Muscle layer of colon (tissue), 2 donors: Measurements from ENCODE around the gene MIPOL1.

Experiments
- H3K27ac ChIP-seq: one replicate; pipeline ENCODE4 v1.7.0; 2013; ENCODE audit warnings: low read depth, mild to moderate bottlenecking, low read length, moderate library complexity
- H3K27me3 ChIP-seq, 2 donors: one replicate each; pipeline ENCODE4 v1.7.0; 2013; ENCODE audit warnings: low read length in 2 of 2, mild to moderate bottlenecking in 2 of 2; ENCODE audit not compliant: insufficient read depth in 2 of 2, control insufficient read depth in 1 of 2
- H3K36me3 ChIP-seq: one replicate; pipeline ENCODE4 v1.7.0; 2013; ENCODE audit warnings: mild to moderate bottlenecking, low read length; ENCODE audit not compliant: insufficient read depth
- H3K4me1 ChIP-seq: one replicate; pipeline ENCODE4 v1.7.0; 2013; ENCODE audit warnings: mild to moderate bottlenecking, low read length; ENCODE audit not compliant: insufficient read depth
- H3K4me3 ChIP-seq, 2 donors: one replicate each; pipeline ENCODE4 v1.7.0; 2013; ENCODE audit warnings: low read length in 2 of 2, low read depth in 1 of 2, mild to moderate bottlenecking in 1 of 2, moderate library complexity in 1 of 2
- H3K9ac ChIP-seq: one replicate; pipeline ENCODE4 v1.7.0; 2013; ENCODE audit warnings: low read length
- H3K9me3 ChIP-seq: one replicate; pipeline ENCODE4 v1.7.0; 2013; ENCODE audit warnings: mild to moderate bottlenecking, low read length
- donor health status: abdominal sarcoma.
- donor health status: Adenocarcinoma of cecum.

The MIPOL1 gene

GRCh38 chr14:37237735-37238200, 40.0 kb downstream of the MIPOL1 start:
- Histone ChIP-seq H3K4me1 (no peaks in the 10 kb centered on the region), H3K36me3 (no peaks in the 10 kb centered on the region), H3K9ac (no peak overlapping the region), H3K4me3 (no peak overlapping the region), H3K27ac (no peak overlapping the region), H3K27me3 (no peaks in the 10 kb centered on the region), H3K9me3 (no peaks in the 10 kb centered on the region)

GRCh38 chr14:37241198-37241597, 43.5 kb downstream of the MIPOL1 start:
- Histone ChIP-seq H3K9me3 (no peaks in the 10 kb centered on the region), H3K4me3 (no peak overlapping the region), H3K27me3 (no peaks in the 10 kb centered on the region), H3K36me3 (no peaks in the 10 kb centered on the region), H3K9ac (no peak overlapping the region), H3K4me1 (no peaks in the 10 kb centered on the region), H3K27ac (no peak overlapping the region)

GRCh38 chr14:37246427-37246829, 48.7 kb downstream of the MIPOL1 start:
- no peaks in the 10 kb centered on the region for H3K4me1 ChIP-seq
- H3K9me3 ChIP-seq = no peaks in the 10 kb centered on the region
- H3K27ac ChIP-seq = no peak overlapping the region
- H3K27me3 ChIP-seq = no peaks in the 10 kb centered on the region
- no peak overlapping the region for H3K9ac ChIP-seq
- no peaks in the 10 kb centered on the region for H3K36me3 ChIP-seq
- H3K4me3 ChIP-seq = no peak overlapping the region

DNA sequence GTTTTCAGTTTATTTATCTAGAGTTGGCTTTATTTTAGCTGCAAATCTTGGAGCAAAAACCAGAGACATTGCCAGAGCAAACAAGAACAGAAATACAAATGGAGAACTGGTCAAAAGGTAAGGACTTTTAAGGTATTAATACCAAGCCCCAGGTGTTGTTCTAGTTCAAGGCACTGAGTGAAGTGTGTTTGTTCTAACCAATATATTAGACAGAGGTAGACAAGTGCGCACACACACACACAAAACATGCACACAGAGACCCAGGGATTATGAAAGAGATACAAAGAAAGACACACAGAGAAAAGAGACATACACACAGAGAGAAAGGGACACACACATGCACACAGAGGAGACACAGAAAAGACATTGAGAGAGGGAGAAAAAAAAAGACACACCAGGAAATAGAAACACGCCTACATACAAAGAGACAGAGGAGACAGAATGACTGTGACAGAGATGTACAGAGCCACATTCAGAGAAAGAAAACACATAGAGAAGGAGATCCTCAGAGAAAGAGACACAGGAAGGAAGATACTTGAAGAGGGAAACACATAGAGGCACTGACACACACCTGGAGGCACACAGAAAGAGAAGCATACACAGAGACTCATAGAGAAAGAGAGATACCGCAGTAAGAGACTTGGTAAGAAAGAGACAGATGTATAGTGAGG, 50.2 kb downstream of the MIPOL1 start:
- Histone ChIP-seq H3K27me3 (no peaks in the 10 kb centered on the region), H3K4me1 (no peaks in the 10 kb centered on the region), H3K36me3 (no peaks in the 10 kb centered on the region), H3K9me3 (no peaks in the 10 kb centered on the region), H3K9ac (no peak overlapping the region), H3K4me3 (no peak overlapping the region), H3K27ac (no peak overlapping the region)

- Histone ChIP-seq H3K4me1 (no peaks in the 10 kb centered on the region), H3K9ac (no peak overlapping the region), H3K4me3 (no peak overlapping the region), H3K9me3 (no peaks in the 10 kb centered on the region), H3K27ac (no peak overlapping the region), H3K36me3 (no peaks in the 10 kb centered on the region), H3K27me3 (no peaks in the 10 kb centered on the region)
Observed at GRCh38 chr14:37251775-37252174, 54.0 kb downstream of the MIPOL1 start.

- Histone ChIP-seq H3K9ac (no peak overlapping the region), H3K36me3 (no peaks in the 10 kb centered on the region), H3K27ac (no peak overlapping the region), H3K4me1 (no peaks in the 10 kb centered on the region), H3K9me3 (no peaks in the 10 kb centered on the region), H3K27me3 (no peaks in the 10 kb centered on the region), H3K4me3 (no peak overlapping the region)
Observed at GRCh38 chr14:37252434-37252833, 54.7 kb downstream of the MIPOL1 start.

GRCh38 chr14:37253905-37254304, 56.2 kb downstream of the MIPOL1 start:
- Histone ChIP-seq H3K36me3 (no peaks in the 10 kb centered on the region), H3K9ac (no peak overlapping the region), H3K9me3 (no peaks in the 10 kb centered on the region), H3K27ac (no peak overlapping the region), H3K27me3 (no peaks in the 10 kb centered on the region), H3K4me1 (no peaks in the 10 kb centered on the region), H3K4me3 (no peak overlapping the region)

- no peaks in the 10 kb centered on the region for H3K4me1 ChIP-seq
- no peak overlapping the region for H3K4me3 ChIP-seq
- H3K27me3 ChIP-seq = no peaks in the 10 kb centered on the region
- no peak overlapping the region for H3K9ac ChIP-seq
- H3K27ac ChIP-seq = no peak overlapping the region
- no peaks in the 10 kb centered on the region for H3K9me3 ChIP-seq
- H3K36me3 ChIP-seq = no peaks in the 10 kb centered on the region
Observed at GRCh38 chr14:37254411-37254947, 56.7 kb downstream of the MIPOL1 start.

- Histone ChIP-seq H3K9ac (no peak overlapping the region), H3K36me3 (no peaks in the 10 kb centered on the region), H3K9me3 (no peaks in the 10 kb centered on the region), H3K27ac (no peak overlapping the region), H3K27me3 (no peaks in the 10 kb centered on the region), H3K4me3 (no peak overlapping the region), H3K4me1 (no peaks in the 10 kb centered on the region)
Observed at GRCh38 chr14:37257501-37258070, 59.8 kb downstream of the MIPOL1 start.

- no peak overlapping the region for H3K4me3 ChIP-seq
- no peaks in the 10 kb centered on the region for H3K9me3 ChIP-seq
- H3K27ac ChIP-seq = no peak overlapping the region
- H3K36me3 ChIP-seq = no peaks in the 10 kb centered on the region
- H3K27me3 ChIP-seq = no peaks in the 10 kb centered on the region
- no peaks in the 10 kb centered on the region for H3K4me1 ChIP-seq
- H3K9ac ChIP-seq = no peak overlapping the region
Observed at GRCh38 chr14:37262649-37263048, 64.9 kb downstream of the MIPOL1 start.

- Histone ChIP-seq H3K9me3 (no peaks in the 10 kb centered on the region), H3K27ac (no peak overlapping the region), H3K4me3 (no peak overlapping the region), H3K36me3 (no peaks in the 10 kb centered on the region), H3K4me1 (no peaks in the 10 kb centered on the region), H3K27me3 (no peaks in the 10 kb centered on the region), H3K9ac (no peak overlapping the region)
Observed at GRCh38 chr14:37263656-37264236, 66.0 kb downstream of the MIPOL1 start.
